ENCODE measurements around the gene BCL7B. TPM values are rescaled to one million over a fixed set of nuclear protein-coding genes. Genes with fewer than 3 reads are reported as not detected.

BCL7B gene
- total and polyA plus RNA-seq, 2 donors from 2014 or later: 55.4 to 67.3 TPM

DNA sequence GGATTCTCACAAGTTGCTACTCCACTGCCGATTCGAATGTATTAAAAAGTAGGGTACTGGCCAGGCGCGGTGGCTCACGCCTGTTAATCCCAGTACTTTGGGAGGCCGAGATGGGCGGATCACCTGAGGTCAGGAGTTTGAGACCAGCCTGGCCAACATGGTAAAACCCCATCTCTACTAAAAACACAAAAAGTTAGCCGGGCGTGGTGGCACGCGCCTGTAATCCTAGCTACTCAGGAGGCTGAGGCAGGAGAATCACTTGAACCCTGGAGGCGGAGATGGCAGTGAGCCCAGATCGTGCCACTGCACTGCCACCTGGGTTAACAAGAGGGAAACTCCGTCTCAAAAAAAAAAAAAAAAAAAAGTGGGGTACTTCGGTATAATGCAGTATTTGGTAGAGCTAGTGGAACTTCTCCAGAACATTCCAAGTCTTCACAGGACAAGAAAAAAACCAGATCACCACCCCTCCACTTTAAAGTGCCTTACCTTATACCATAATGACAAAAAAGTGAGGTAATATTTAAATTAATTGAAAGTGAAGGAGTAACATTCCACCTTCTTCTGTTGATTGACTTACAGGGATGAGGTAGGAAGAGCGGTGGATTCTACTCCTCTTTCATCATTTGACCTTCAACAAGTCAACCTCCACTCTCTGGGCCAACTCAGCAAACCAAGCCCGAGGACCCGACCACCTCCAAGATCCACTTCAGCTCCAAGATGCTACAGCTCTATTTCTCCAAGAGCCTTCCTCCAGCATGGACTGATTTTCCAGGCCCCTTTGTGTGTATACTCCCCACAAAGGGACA is 37.4 kb downstream of the BCL7B start:
- intact Hi-C loops (cut with DNase I): no loop called here
- H3K27ac ChIP-seq (ENCODE audit: low read depth in 2 of 2, low read length in 2 of 2): peak overlapping the region; percentile 16 to 69
- peak overlapping the region in 2 of 3 donors; percentile 57 to 85 for H3K9ac ChIP-seq (ENCODE audit: low read length in 3 of 3)
- no peaks in the 10 kb centered on the region for H3K27me3 ChIP-seq (ENCODE audit: control insufficient read depth, insufficient read depth, low read length)
- FAIRE-seq: no peak
- peaks cover 0 to 20% (median 16%) of the 10 kb centered on the region in 3 donors for H3K4me1 ChIP-seq (ENCODE audit: control insufficient read depth in 2 of 3, insufficient read depth in 2 of 3, low read depth in 1 of 3, low read length in 3 of 3)
- H3K4me3 ChIP-seq (ENCODE audit: low read length in 3 of 3): peak overlapping the region; percentile 2 to 82 (median 80)
- H3K9me3 ChIP-seq (ENCODE audit: control insufficient read depth in 2 of 3, insufficient read depth in 1 of 3, low read length in 3 of 3): no peaks in the 10 kb centered on the region
- peak in 1 of 5 donors; percentile 17 for DNase-seq
- TF ChIP-seq, protein P1, sequence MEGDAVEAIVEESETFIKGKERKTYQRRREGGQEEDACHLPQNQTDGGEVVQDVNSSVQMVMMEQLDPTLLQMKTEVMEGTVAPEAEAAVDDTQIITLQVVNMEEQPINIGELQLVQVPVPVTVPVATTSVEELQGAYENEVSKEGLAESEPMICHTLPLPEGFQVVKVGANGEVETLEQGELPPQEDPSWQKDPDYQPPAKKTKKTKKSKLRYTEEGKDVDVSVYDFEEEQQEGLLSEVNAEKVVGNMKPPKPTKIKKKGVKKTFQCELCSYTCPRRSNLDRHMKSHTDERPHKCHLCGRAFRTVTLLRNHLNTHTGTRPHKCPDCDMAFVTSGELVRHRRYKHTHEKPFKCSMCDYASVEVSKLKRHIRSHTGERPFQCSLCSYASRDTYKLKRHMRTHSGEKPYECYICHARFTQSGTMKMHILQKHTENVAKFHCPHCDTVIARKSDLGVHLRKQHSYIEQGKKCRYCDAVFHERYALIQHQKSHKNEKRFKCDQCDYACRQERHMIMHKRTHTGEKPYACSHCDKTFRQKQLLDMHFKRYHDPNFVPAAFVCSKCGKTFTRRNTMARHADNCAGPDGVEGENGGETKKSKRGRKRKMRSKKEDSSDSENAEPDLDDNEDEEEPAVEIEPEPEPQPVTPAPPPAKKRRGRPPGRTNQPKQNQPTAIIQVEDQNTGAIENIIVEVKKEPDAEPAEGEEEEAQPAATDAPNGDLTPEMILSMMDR (IDR thresholded peaks at IDR 0.05; ENCODE audit: borderline replicate concordance, extremely low read depth, insufficient read depth): no peak
- H3K36me3 ChIP-seq (ENCODE audit: control insufficient read depth in 2 of 3, insufficient read depth in 3 of 3, low read length in 3 of 3): peaks cover 0 to 4% (median 2%) of the 10 kb centered on the region in 3 donors

DNA sequence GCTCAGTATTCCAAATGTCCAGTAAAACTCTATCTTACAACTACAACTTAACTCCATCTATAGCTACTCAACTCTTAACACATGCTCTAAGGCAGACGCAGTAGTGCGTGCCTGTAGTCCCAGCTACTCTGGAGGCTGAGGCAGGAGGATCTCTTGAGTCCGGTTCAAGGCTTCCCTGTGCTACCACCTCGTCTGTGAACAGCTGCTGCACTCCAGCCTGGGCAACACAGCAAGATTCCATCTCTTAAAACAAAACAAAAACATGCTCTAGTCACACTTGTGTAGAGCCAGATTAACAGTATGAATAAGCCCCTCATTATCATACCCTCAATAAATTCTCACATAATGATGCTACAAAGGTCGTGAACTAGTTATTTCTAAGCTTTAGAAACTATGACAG is 39.0 kb downstream of the BCL7B start:
- no peak for FAIRE-seq
- intact Hi-C loops (cut with DNase I): no loop called here
- no peaks in the 10 kb centered on the region for H3K9me3 ChIP-seq (ENCODE audit: control insufficient read depth in 2 of 3, insufficient read depth in 1 of 3, low read length in 3 of 3)
- DNase-seq: no peak
- H3K9ac ChIP-seq (ENCODE audit: low read length in 3 of 3): no peak overlapping the region
- H3K4me3 ChIP-seq (ENCODE audit: low read length in 3 of 3): no peak overlapping the region
- H3K4me1 ChIP-seq (ENCODE audit: control insufficient read depth in 2 of 3, insufficient read depth in 2 of 3, low read depth in 1 of 3, low read length in 3 of 3): peaks cover 0 to 20% (median 16%) of the 10 kb centered on the region in 3 donors
- peaks cover 0 to 13% (median 6%) of the 10 kb centered on the region in 3 donors for H3K36me3 ChIP-seq (ENCODE audit: control insufficient read depth in 2 of 3, insufficient read depth in 3 of 3, low read length in 3 of 3)
- TF ChIP-seq, protein P1 (IDR thresholded peaks at IDR 0.05; ENCODE audit: borderline replicate concordance, extremely low read depth, insufficient read depth): no peak
- no peaks in the 10 kb centered on the region for H3K27me3 ChIP-seq (ENCODE audit: control insufficient read depth, insufficient read depth, low read length)
- H3K27ac ChIP-seq (ENCODE audit: low read depth in 2 of 2, low read length in 2 of 2): no peak overlapping the region

DNA sequence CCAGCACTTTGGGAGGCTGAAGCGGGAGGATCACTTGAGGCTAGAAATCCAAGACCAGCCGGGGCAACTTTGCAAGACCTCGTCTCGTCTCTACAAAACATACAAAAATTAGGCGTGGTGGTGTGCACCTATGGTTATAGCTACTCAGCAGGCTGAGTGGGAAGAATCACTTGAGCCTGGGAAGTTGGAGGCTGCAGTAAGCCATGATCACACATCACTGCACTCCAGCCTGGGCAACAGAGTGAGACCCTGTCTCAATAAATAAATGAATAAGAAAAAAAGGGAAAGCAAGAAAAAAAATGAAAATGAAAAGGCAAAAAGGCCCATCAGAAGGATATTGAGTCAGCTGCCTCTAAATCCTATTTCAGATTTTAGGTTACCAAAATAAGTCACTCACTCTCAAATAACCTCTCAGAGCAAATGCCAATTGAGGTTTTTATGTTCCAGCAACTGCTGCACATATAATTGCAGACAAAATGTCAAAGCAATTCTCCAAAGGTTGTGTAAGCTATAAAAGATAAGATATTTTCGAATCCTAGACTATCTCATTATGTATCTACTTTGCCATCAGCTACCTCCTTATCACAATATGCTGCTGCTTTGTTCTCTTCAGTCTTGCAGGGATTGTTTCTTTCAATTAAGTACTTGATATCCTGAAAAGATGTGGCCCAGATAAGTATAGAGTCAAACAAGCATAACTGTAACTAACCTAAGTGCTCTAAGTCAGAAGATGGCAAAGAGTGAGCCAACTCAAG is 40.1 kb downstream of the BCL7B start:
- intact Hi-C loops (cut with DNase I): no loop called here
- no peak for FAIRE-seq
- TF ChIP-seq, protein P1 (IDR thresholded peaks at IDR 0.05; ENCODE audit: borderline replicate concordance, extremely low read depth, insufficient read depth): no peak

More for the DNA sequence above, 40.1 kb downstream of the BCL7B start:
- no peak overlapping the region for H3K9ac ChIP-seq (ENCODE audit: low read length in 3 of 3)
- no peaks in the 10 kb centered on the region for H3K27me3 ChIP-seq (ENCODE audit: control insufficient read depth, insufficient read depth, low read length)
- peaks cover 0 to 14% (median 6%) of the 10 kb centered on the region in 3 donors for H3K36me3 ChIP-seq (ENCODE audit: control insufficient read depth in 2 of 3, insufficient read depth in 3 of 3, low read length in 3 of 3)
- peaks cover 0 to 20% (median 16%) of the 10 kb centered on the region in 3 donors for H3K4me1 ChIP-seq (ENCODE audit: control insufficient read depth in 2 of 3, insufficient read depth in 2 of 3, low read depth in 1 of 3, low read length in 3 of 3)
- no peak overlapping the region for H3K27ac ChIP-seq (ENCODE audit: low read depth in 2 of 2, low read length in 2 of 2)
- no peak for DNase-seq
- no peaks in the 10 kb centered on the region for H3K9me3 ChIP-seq (ENCODE audit: control insufficient read depth in 2 of 3, insufficient read depth in 1 of 3, low read length in 3 of 3)
- H3K4me3 ChIP-seq (ENCODE audit: low read length in 3 of 3): no peak overlapping the region
